Heart left ventricle (tissue), 13 donors: ENCODE data around the gene DIS3L2.

Experiments
- POLR2A ChIP-seq, 2 donors: fragments of 450-650 bp; IDR thresholded peaks; one replicate each; pipeline ENCODE4 v1.6.1; 2017; ENCODE audit warnings: antibody characterized with exemption in 2 of 2, mild to moderate bottlenecking in 2 of 2, moderate library complexity in 2 of 2
- TF ChIP-seq, protein P1 (sequence below), 12 donors: fragments of 200-600 bp; sonication (generic) in 4 of 12; IDR thresholded peaks; one replicate each; pipeline versions ENCODE4 v1.5.0 to v1.8.0; 2018 to 2022; ENCODE audit warnings: antibody characterized with exemption in 12 of 12, mild to moderate bottlenecking in 5 of 12
- donor health status: ischemic (EF 13 %, LVEDD 7.1; RV severe dilation, severe dysfunction).
- donor health status: DM: no; HTN: yes; CAD: no.
- donor health status: DM: no; HTN: no; CAD: no.
- donor health status: ischemic (EF 25% LVEDD 6.9; RV normal size, moderate dysfunction).
- donor health status: ischemic (EF 25% LVEDD 5.7; RV mildly dilated, moderate dysfunction).
- donor health status: ischemic (EF 35%, LVEDD 5.7; RV mildly dilated, moderate dysfunction).
- donor health status: nonischemic (EF 11% LVEDD 7.7; RV severe dilation, severe dysfunction).
- donor health status: DM: yes; HTN: yes; CAD: no.
- donor health status: PGD.
- donor health status: ischemic (EF 29% LVEDD 5.4; RV normal size, mild dysfunction).
- donor health status: nonischemic (EF 23%, LVEDD 6.1; RV moderate dilation, normal function).

DNA sequence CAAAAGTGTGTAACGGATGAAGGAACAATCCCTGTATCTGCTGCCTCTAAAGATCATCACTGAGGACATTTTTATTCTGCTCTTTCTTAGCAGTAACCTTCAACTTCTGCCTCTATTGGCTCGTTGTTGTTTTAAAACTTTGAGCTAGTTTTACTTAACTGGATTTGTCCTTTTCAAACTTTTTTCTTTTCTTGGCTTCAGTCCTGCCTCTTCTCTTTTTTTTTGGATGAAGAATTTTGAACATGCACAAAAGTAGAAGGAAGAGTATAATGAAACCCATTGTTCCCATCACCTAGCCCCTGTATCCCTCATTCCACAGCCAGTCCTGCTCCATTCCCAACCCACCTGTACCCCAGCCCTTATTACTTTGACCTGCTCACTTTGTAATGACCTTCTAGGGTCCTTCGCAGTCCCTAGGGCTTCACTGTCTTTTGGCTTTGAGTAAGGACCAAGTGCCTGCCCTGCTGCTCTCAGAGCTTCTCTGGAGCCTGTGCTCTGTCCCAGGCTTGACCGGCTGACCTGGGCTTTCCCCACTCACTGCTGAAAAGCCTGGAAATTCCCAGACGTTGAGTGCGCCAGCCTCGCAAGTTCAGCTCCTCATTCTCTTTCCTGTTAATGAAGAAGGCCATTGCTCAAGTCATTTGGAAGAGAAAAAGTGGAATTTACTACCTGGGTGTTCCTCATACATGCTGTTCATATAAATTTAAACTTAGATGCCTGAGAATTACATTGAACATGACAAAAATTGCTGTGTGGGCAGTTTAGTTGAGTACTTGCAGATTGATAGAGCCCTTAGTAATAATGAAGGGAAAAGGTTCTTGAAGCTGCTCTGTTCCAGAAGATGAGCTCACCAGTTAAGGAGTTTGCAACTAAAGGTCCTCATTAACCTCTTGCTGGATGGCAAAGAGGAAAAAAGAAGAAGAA is 267.7 kb downstream of the DIS3L2 start:
- TF ChIP-seq, protein P1, sequence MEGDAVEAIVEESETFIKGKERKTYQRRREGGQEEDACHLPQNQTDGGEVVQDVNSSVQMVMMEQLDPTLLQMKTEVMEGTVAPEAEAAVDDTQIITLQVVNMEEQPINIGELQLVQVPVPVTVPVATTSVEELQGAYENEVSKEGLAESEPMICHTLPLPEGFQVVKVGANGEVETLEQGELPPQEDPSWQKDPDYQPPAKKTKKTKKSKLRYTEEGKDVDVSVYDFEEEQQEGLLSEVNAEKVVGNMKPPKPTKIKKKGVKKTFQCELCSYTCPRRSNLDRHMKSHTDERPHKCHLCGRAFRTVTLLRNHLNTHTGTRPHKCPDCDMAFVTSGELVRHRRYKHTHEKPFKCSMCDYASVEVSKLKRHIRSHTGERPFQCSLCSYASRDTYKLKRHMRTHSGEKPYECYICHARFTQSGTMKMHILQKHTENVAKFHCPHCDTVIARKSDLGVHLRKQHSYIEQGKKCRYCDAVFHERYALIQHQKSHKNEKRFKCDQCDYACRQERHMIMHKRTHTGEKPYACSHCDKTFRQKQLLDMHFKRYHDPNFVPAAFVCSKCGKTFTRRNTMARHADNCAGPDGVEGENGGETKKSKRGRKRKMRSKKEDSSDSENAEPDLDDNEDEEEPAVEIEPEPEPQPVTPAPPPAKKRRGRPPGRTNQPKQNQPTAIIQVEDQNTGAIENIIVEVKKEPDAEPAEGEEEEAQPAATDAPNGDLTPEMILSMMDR (IDR thresholded peaks at IDR 0.05), result no peak
- no peak for TF ChIP-seq POLR2A (IDR thresholded peaks at IDR 0.05)
